Activated CD4-positive, alpha-beta memory T cell treated with anti-CD3 and anti-CD28 coated beads, Interleukin-2, amount 10 ng/mL, durations not matched to agents 7 days and 5 days (primary cell): ENCODE results near the gene ERG. TPM values are rescaled to one million over a fixed set of nuclear protein-coding genes. Genes with fewer than 3 reads are reported as not detected.

Experiments
- CTCF ChIA-PET: fragments of 350-600 bp; sonication (Branson Sonifier 250); formaldehyde crosslinking; loops from one replicate; lab custom pipeline; 2021; ENCODE audit warnings: antibody characterized with exemption, inconsistent platforms; lab: Charles Lee
- POLR2A ChIA-PET: fragments of 350-600 bp; sonication (Branson Sonifier 250); formaldehyde crosslinking; loops from one replicate; lab custom pipeline; 2021; ENCODE audit warnings: antibody characterized with exemption; lab: Charles Lee
- DNase-seq: peaks from one replicate; pipeline ENCODE4 v3.0.0-alpha.2; 2020
- H3K27ac Mint-ChIP-seq: one replicate; pipeline ENCODE4 v1.8.0; 2021; ENCODE audit warnings: mild to moderate bottlenecking, mixed read lengths
- H3K27me3 Mint-ChIP-seq: one replicate; pipeline ENCODE4 v1.8.0; 2021; ENCODE audit warnings: mixed read lengths
- H3K36me3 Mint-ChIP-seq: one replicate; pipeline ENCODE4 v1.8.0; 2021; ENCODE audit warnings: low read depth, mixed read lengths
- H3K4me1 Mint-ChIP-seq: one replicate; pipeline ENCODE4 v1.8.0; 2021; ENCODE audit warnings: mixed read lengths
- H3K4me3 Mint-ChIP-seq: one replicate; pipeline ENCODE4 v1.8.0; 2021; ENCODE audit warnings: mild to moderate bottlenecking, mixed read lengths
- H3K9me3 Mint-ChIP-seq: one replicate; pipeline ENCODE4 v1.8.0; 2021; ENCODE audit warnings: mixed read lengths
- total RNA-seq, 2 experiments: library from RNA; stranded (reverse); gene quantifications; one replicate each; pipeline ENCODE4 v1.2.3, GENCODE V29; 2021

Gene ERG
- total RNA-seq, 2 experiments from 2014 or later: not detected

- Mint-ChIP-seq H3K4me1 (peaks cover 10% of the 10 kb centered on the region), H3K36me3 (no peaks in the 10 kb centered on the region), H3K4me3 (no peak overlapping the region), H3K27ac (no peak overlapping the region), H3K27me3 (peaks cover 43% of the 10 kb centered on the region), H3K9me3 (no peaks in the 10 kb centered on the region)
- DNase-seq: no peak
- ChIA-PET CTCF (no interaction called here), POLR2A (interaction anchor here (1.2 kb wide), 1 partner anchor 339 kb away, joined by 3 read pairs; no protein-coding TSS in a partner anchor)
Measured at GRCh38 chr21:38478782-38479181, 19.5 kb downstream of the ERG start.

- Mint-ChIP-seq H3K9me3 (no peaks in the 10 kb centered on the region), H3K36me3 (no peaks in the 10 kb centered on the region), H3K4me1 (peaks cover 10% of the 10 kb centered on the region), H3K27ac (no peak overlapping the region), H3K4me3 (no peak overlapping the region), H3K27me3 (peaks cover 45% of the 10 kb centered on the region)
- DNase-seq: no peak
- ChIA-PET CTCF (no interaction called here), POLR2A (no interaction called here)
Measured at GRCh38 chr21:38477226-38477625, 21.1 kb downstream of the ERG start.

- DNase-seq: no peak
- Mint-ChIP-seq H3K4me1 (peaks cover 10% of the 10 kb centered on the region), H3K9me3 (no peaks in the 10 kb centered on the region), H3K27me3 (peaks cover 45% of the 10 kb centered on the region), H3K36me3 (no peaks in the 10 kb centered on the region), H3K4me3 (no peak overlapping the region), H3K27ac (no peak overlapping the region)
- ChIA-PET CTCF (no interaction called here), POLR2A (no interaction called here)
Measured at GRCh38 chr21:38476385-38476784, 21.9 kb downstream of the ERG start.

GRCh38 chr21:38475519-38475918 lies 22.8 kb downstream of the ERG start:
- ChIA-PET POLR2A (no interaction called here), CTCF (no interaction called here)
- Mint-ChIP-seq H3K36me3 (no peaks in the 10 kb centered on the region), H3K4me1 (peaks cover 10% of the 10 kb centered on the region), H3K9me3 (no peaks in the 10 kb centered on the region), H3K4me3 (no peak overlapping the region), H3K27ac (no peak overlapping the region), H3K27me3 (peaks cover 47% of the 10 kb centered on the region)
- DNase-seq: no peak

GRCh38 chr21:38474796-38475195 lies 23.5 kb downstream of the ERG start:
- ChIA-PET POLR2A (no interaction called here), CTCF (no interaction called here)
- Mint-ChIP-seq H3K9me3 (no peaks in the 10 kb centered on the region), H3K4me1 (peaks cover 9% of the 10 kb centered on the region), H3K4me3 (no peak overlapping the region), H3K27ac (no peak overlapping the region), H3K36me3 (no peaks in the 10 kb centered on the region), H3K27me3 (peaks cover 43% of the 10 kb centered on the region)
- DNase-seq: no peak

- Mint-ChIP-seq H3K4me3 (no peak overlapping the region), H3K4me1 (peaks cover 6% of the 10 kb centered on the region), H3K9me3 (no peaks in the 10 kb centered on the region), H3K27ac (no peak overlapping the region), H3K27me3 (peaks cover 36% of the 10 kb centered on the region), H3K36me3 (no peaks in the 10 kb centered on the region)
- ChIA-PET CTCF (no interaction called here), POLR2A (no interaction called here)
- no peak for DNase-seq
Measured at GRCh38 chr21:38474124-38474523, 24.2 kb downstream of the ERG start.

GRCh38 chr21:38472412-38473108 lies 25.7 kb downstream of the ERG start:
- ChIA-PET POLR2A (no interaction called here), CTCF (no interaction called here)
- Mint-ChIP-seq H3K9me3 (peaks cover under 1% of the 10 kb centered on the region), H3K36me3 (no peaks in the 10 kb centered on the region), H3K27me3 (peaks cover 26% of the 10 kb centered on the region), H3K27ac (no peak overlapping the region), H3K4me1 (no peaks in the 10 kb centered on the region), H3K4me3 (no peak overlapping the region)
- DNase-seq: no peak

GRCh38 chr21:38471766-38472165 lies 26.5 kb downstream of the ERG start:
- H3K27me3 Mint-ChIP-seq: peaks cover 23% of the 10 kb centered on the region
- no peaks in the 10 kb centered on the region for H3K36me3 Mint-ChIP-seq
- no peak overlapping the region for H3K27ac Mint-ChIP-seq
- no peak for DNase-seq
- POLR2A ChIA-PET: no interaction called here
- H3K9me3 Mint-ChIP-seq: peaks cover 4% of the 10 kb centered on the region
- CTCF ChIA-PET: no interaction called here
- H3K4me1 Mint-ChIP-seq: no peaks in the 10 kb centered on the region
- no peak overlapping the region for H3K4me3 Mint-ChIP-seq

GRCh38 chr21:38470755-38471154 lies 27.5 kb downstream of the ERG start:
- CTCF ChIA-PET: no interaction called here
- peaks cover 14% of the 10 kb centered on the region for H3K27me3 Mint-ChIP-seq

GRCh38 chr21:38469642-38470041 lies 28.6 kb downstream of the ERG start:
- no peak overlapping the region for H3K27ac Mint-ChIP-seq
- H3K4me1 Mint-ChIP-seq: no peaks in the 10 kb centered on the region
- peaks cover 4% of the 10 kb centered on the region for H3K9me3 Mint-ChIP-seq
- no peaks in the 10 kb centered on the region for H3K36me3 Mint-ChIP-seq
- ChIA-PET CTCF (no interaction called here), POLR2A (no interaction called here)
- DNase-seq: no peak
- H3K4me3 Mint-ChIP-seq: no peak overlapping the region
- peaks cover 5% of the 10 kb centered on the region for H3K27me3 Mint-ChIP-seq

More at GRCh38 chr21:38470755-38471154, 27.5 kb downstream of the ERG start:
- Mint-ChIP-seq H3K27ac (no peak overlapping the region), H3K4me1 (no peaks in the 10 kb centered on the region), H3K4me3 (no peak overlapping the region), H3K9me3 (peaks cover 4% of the 10 kb centered on the region), H3K36me3 (no peaks in the 10 kb centered on the region)
- DNase-seq: no peak
- POLR2A ChIA-PET: no interaction called here

- Mint-ChIP-seq H3K27ac (no peak overlapping the region), H3K4me1 (no peaks in the 10 kb centered on the region), H3K9me3 (peaks cover 4% of the 10 kb centered on the region), H3K4me3 (no peak overlapping the region), H3K36me3 (no peaks in the 10 kb centered on the region), H3K27me3 (peaks cover 5% of the 10 kb centered on the region)
- ChIA-PET POLR2A (no interaction called here), CTCF (no interaction called here)
- no peak for DNase-seq
Measured at GRCh38 chr21:38468989-38469388, 29.3 kb downstream of the ERG start.

GRCh38 chr21:38467911-38468310 lies 30.4 kb downstream of the ERG start:
- peaks cover 5% of the 10 kb centered on the region for H3K27me3 Mint-ChIP-seq
- ChIA-PET CTCF (no interaction called here), POLR2A (no interaction called here)
- no peak overlapping the region for H3K4me3 Mint-ChIP-seq
- no peak for DNase-seq
- peaks cover 4% of the 10 kb centered on the region for H3K9me3 Mint-ChIP-seq
- H3K27ac Mint-ChIP-seq: no peak overlapping the region
- H3K36me3 Mint-ChIP-seq: no peaks in the 10 kb centered on the region
- H3K4me1 Mint-ChIP-seq: no peaks in the 10 kb centered on the region

- ChIA-PET CTCF (no interaction called here), POLR2A (no interaction called here)
- Mint-ChIP-seq H3K4me3 (no peak overlapping the region), H3K36me3 (no peaks in the 10 kb centered on the region), H3K9me3 (peaks cover 4% of the 10 kb centered on the region), H3K27ac (no peak overlapping the region), H3K27me3 (peaks cover 4% of the 10 kb centered on the region), H3K4me1 (no peaks in the 10 kb centered on the region)
- DNase-seq: no peak
Measured at GRCh38 chr21:38467374-38467773, 30.9 kb downstream of the ERG start.

GRCh38 chr21:38460171-38460742 lies 38.0 kb downstream of the ERG start:
- Mint-ChIP-seq H3K27me3 (no peaks in the 10 kb centered on the region), H3K4me3 (no peak overlapping the region), H3K27ac (no peak overlapping the region), H3K9me3 (no peaks in the 10 kb centered on the region), H3K36me3 (no peaks in the 10 kb centered on the region), H3K4me1 (no peaks in the 10 kb centered on the region)
- ChIA-PET CTCF (no interaction called here), POLR2A (no interaction called here)
- DNase-seq: no peak
